Prostate gland (tissue), 2 donors: Measurements from ENCODE around the gene RIPOR2.
"Not testable (repeated sequence)": the region's sequence is repeated elsewhere in the genome, so short reads cannot be mapped to it uniquely, and the experiment has no call there.

ENCODE experiments used
- POLR2A ChIP-seq: fragments of 450-650 bp; IDR thresholded peaks from one replicate; pipeline ENCODE4 v1.6.1; 2016; ENCODE audit warnings: antibody characterized with exemption, mild to moderate bottlenecking
- TF ChIP-seq, protein P1 (sequence below), 4 experiments: fragments of 200-600 bp in 2 of 4; fragments of 450-650 bp in 2 of 4; sonication (generic) in 2 of 4; IDR thresholded peaks; 1 replicate in 3 of 4; 2 replicates in 1 of 4; pipeline ENCODE4 v1.5.1; 2016 to 2019; ENCODE audit warnings: antibody characterized with exemption in 4 of 4, mild to moderate bottlenecking in 2 of 4, moderate library complexity in 2 of 4

DNA sequence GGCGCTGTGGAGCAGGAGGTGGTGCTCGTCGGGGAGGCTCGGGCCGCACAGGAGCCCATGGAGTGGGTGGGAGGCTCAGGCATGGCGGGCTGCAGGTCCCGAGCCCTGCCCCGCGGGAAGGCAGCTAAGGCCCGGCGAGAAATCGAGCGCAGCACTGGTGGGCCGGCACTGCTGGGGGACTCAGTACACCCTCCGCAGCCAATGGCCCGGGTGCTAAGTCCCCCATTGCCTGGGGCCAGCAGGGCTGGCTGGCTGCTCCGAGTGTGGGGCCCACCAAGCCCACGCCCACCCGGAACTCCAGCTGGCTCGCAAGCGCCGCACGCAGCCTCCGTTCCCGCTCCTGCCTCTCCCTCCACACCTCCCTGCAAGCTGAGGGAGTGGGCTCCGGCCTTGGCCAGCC, 169.8 kb downstream of the RIPOR2 start:
- TF ChIP-seq, protein P1, sequence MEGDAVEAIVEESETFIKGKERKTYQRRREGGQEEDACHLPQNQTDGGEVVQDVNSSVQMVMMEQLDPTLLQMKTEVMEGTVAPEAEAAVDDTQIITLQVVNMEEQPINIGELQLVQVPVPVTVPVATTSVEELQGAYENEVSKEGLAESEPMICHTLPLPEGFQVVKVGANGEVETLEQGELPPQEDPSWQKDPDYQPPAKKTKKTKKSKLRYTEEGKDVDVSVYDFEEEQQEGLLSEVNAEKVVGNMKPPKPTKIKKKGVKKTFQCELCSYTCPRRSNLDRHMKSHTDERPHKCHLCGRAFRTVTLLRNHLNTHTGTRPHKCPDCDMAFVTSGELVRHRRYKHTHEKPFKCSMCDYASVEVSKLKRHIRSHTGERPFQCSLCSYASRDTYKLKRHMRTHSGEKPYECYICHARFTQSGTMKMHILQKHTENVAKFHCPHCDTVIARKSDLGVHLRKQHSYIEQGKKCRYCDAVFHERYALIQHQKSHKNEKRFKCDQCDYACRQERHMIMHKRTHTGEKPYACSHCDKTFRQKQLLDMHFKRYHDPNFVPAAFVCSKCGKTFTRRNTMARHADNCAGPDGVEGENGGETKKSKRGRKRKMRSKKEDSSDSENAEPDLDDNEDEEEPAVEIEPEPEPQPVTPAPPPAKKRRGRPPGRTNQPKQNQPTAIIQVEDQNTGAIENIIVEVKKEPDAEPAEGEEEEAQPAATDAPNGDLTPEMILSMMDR (IDR thresholded peaks at IDR 0.05), result not testable (repeated sequence)
- TF ChIP-seq POLR2A, result not testable (repeated sequence)
